Measurements from ENCODE around the gene NRIP3. TPM values are rescaled to one million over a fixed set of nuclear protein-coding genes. Genes with fewer than 3 reads are reported as not detected.

NRIP3 gene
- 10 to 100 TPM in 1 of 4 donors, 1 to 10 TPM in 1, under 1 TPM in 2; 0.38 to 19.7 (median 1.5) TPM for total RNA-seq

- no peak for TF ChIP-seq CTCF (IDR thresholded peaks at IDR 0.05; ENCODE audit: low read depth)
Observed at GRCh38 chr11:9003573-9004182, at the start of gene NRIP3. Gene NRIP3 (minus strand): TSS chr11:9004001. CDS start chr11:9003935, 66 bp downstream.

- no peak for TF ChIP-seq CTCF (IDR thresholded peaks at IDR 0.05; ENCODE audit: low read depth)
Observed at GRCh38 chr11:9052316-9052715, 48.5 kb upstream of the NRIP3 start.

GRCh38 chr11:9049959-9050358, 46.2 kb upstream of the NRIP3 start:
- no peak for TF ChIP-seq CTCF (IDR thresholded peaks at IDR 0.05; ENCODE audit: low read depth)

GRCh38 chr11:9047964-9048523, 44.2 kb upstream of the NRIP3 start:
- TF ChIP-seq CTCF (IDR thresholded peaks at IDR 0.05; ENCODE audit: low read depth) = no peak

GRCh38 chr11:9046481-9046880, 42.7 kb upstream of the NRIP3 start:
- no peak for TF ChIP-seq CTCF (IDR thresholded peaks at IDR 0.05; ENCODE audit: low read depth)

GRCh38 chr11:9042488-9042887, 38.7 kb upstream of the NRIP3 start:
- no peak for TF ChIP-seq CTCF (IDR thresholded peaks at IDR 0.05; ENCODE audit: low read depth)

- TF ChIP-seq CTCF (IDR thresholded peaks at IDR 0.05; ENCODE audit: low read depth) = no peak
Observed at GRCh38 chr11:9041747-9042146, 37.9 kb upstream of the NRIP3 start.

All from subcutaneous adipose tissue (tissue), 4 donors.